SK-N-MC (cell line): ENCODE results near the gene C5orf63.
"Not testable (repeated sequence)": the region's sequence is repeated elsewhere in the genome, so short reads cannot be mapped to it uniquely, and the experiment has no call there.

Experiments
- EZH2 ChIP-seq: fragments of 200-600 bp; sonication (generic); IDR thresholded peaks from one replicate; pipeline ENCODE4 v1.6.1; 2017; ENCODE audit warnings: antibody characterized with exemption
- POLR2AphosphoS5 ChIP-seq: IDR thresholded peaks from 2 replicates; pipeline ENCODE4 v1.6.1; 2012; ENCODE audit warnings: mild to moderate bottlenecking, low read depth, low read length, borderline replicate concordance

- TF ChIP-seq POLR2AphosphoS5, EZH2: not testable (repeated sequence)
Observed at GRCh38 chr5:127005282-127005681, 68.0 kb downstream of the C5orf63 start.
